Duodenal mucosa (tissue), 2 donors: Measurements from ENCODE around the gene C2.
"Not testable (repeated sequence)": the region's sequence is repeated elsewhere in the genome, so short reads cannot be mapped to it uniquely, and the experiment has no call there.

Experiments used
- H3K27ac ChIP-seq: one replicate; pipeline ENCODE4 v1.7.0; 2013; ENCODE audit warnings: low read depth, low read length
- H3K27me3 ChIP-seq, 2 donors: one replicate each; pipeline ENCODE4 v1.7.0; 2013; ENCODE audit warnings: low read length in 2 of 2, control low read depth in 1 of 2; ENCODE audit not compliant: insufficient read depth in 2 of 2, control insufficient read depth in 1 of 2
- H3K36me3 ChIP-seq, 2 donors: one replicate each; pipeline ENCODE4 v1.7.0; 2013; ENCODE audit warnings: low read length in 2 of 2, control low read depth in 1 of 2; ENCODE audit not compliant: insufficient read depth in 2 of 2, control insufficient read depth in 1 of 2
- H3K4me1 ChIP-seq, 2 donors: one replicate each; pipeline ENCODE4 v1.7.0; 2013; ENCODE audit warnings: low read length in 2 of 2, control low read depth in 1 of 2; ENCODE audit not compliant: insufficient read depth in 2 of 2, control insufficient read depth in 1 of 2
- H3K4me3 ChIP-seq, 2 donors: one replicate each; pipeline ENCODE4 v1.7.0; 2013; ENCODE audit warnings: low read length in 2 of 2, low read depth in 1 of 2
- H3K9ac ChIP-seq, 2 donors: one replicate each; pipeline ENCODE4 v1.7.0; 2013; ENCODE audit warnings: low read length in 2 of 2, low read depth in 1 of 2
- H3K9me3 ChIP-seq, 2 donors: one replicate each; pipeline ENCODE4 v1.7.0; 2013; ENCODE audit warnings: low read length in 2 of 2, control low read depth in 1 of 2; ENCODE audit not compliant: control insufficient read depth in 1 of 2

C2 gene

DNA sequence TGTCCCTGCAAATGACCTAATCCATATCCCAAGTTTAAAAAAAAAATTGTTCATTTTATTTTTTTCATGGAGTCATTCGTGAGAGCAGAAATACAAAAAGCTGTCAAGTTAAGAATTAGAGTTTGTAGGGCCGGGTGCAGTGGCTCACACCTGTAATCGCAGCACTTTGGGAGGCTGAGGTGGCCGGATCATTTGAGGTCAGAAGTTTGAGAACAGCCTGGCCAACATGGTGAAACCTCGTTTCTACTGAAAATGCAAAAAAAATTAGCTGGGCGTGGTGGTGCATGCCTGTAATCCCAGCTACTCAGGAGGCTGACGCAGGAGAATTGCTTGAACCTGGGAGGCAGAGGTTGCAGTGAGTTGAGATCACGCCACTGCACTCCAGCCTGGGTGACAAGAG is 20.8 kb upstream of the C2 start:
- H3K27me3 ChIP-seq, H3K9ac ChIP-seq, H3K4me3 ChIP-seq, H3K36me3 ChIP-seq, H3K9me3 ChIP-seq, H3K27ac ChIP-seq: not testable (repeated sequence)
- H3K4me1 ChIP-seq = peaks cover 9 to 10% of the 10 kb centered on the region in 2 donors

DNA sequence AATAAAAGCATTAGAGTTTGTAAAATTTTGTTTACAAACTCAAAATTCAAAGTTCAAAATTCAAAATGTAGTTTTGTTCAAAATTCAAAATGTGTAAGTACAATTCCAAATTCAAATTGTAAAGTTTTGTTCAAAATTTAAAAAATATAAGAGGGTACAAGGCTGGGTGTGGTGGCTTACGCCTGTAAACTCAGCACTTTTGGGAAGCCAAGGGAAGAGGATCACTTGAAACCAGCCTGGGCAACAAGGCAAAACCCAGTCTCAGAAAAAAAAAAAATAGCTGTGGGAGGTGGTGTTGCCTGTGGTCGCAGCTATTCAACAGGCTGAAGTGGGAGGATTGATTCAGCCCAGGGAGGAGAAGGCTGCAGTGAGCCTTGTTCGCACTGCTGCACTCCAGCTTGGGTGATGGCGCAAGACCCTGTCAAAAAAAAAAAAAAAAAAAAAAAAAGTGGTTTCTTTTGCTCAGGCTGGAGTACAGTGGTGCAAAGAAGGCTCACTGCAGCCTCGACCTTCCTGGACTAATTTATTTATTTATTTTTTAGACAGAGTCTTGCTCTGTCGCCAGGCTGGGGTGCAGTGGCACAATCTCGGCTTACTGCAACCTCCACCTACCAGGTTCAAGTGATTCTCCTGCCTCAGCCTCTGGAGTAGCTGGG is 20.2 kb upstream of the C2 start:
- Histone ChIP-seq H3K27ac (no peak overlapping the region), H3K9me3 (no peaks in the 10 kb centered on the region), H3K4me1 (peaks cover 9 to 10% of the 10 kb centered on the region in 2 donors), H3K27me3 (no peaks in the 10 kb centered on the region), H3K9ac (no peak overlapping the region), H3K36me3 (no peaks in the 10 kb centered on the region), H3K4me3 (no peak overlapping the region)

DNA sequence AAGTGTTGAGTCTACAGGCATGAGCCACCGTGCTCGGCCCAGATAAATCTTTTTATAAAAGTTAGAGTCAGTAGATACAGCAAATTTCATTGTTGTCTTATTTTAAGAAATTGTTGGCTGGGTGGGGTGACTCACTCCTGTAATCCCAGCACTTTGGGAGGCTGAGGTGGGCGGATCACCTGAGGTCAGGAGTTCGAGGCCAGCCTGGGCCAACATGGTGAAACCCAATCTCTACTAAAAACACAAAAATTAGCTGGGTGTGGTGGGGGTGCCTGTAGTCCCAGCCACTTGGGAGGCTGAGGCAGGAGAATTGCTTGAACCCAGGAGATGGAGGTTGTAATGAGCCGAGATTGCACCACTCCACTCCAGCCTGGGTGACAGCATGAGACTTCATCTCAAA is 19.3 kb upstream of the C2 start:
- H3K27ac ChIP-seq, H3K36me3 ChIP-seq, H3K27me3 ChIP-seq, H3K9me3 ChIP-seq, H3K4me3 ChIP-seq, H3K9ac ChIP-seq, H3K4me1 ChIP-seq: not testable (repeated sequence)

DNA sequence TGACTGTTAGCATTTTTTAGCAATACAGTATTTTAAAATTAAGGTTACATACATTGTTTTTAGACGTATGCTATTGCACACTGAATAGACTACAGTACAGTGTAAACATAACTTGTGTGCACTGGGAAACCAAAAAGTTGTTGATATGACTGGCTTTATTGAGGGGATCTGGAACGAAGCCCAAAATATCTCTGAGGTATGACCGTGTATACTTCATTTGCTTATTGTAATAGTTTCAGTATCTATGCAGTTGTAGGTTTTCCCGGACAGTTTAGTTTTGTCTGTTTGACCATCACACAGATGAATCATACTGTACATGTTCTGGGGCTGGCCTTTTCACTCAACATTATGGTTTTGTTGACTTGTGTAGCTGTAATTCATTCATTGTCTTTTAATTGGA is 18.7 kb upstream of the C2 start:
- no peaks in the 10 kb centered on the region for H3K36me3 ChIP-seq
- H3K27ac ChIP-seq = no peak overlapping the region
- H3K27me3 ChIP-seq = no peaks in the 10 kb centered on the region
- no peaks in the 10 kb centered on the region for H3K9me3 ChIP-seq
- no peaks in the 10 kb centered on the region for H3K4me1 ChIP-seq
- no peak overlapping the region for H3K9ac ChIP-seq
- no peak overlapping the region for H3K4me3 ChIP-seq

DNA sequence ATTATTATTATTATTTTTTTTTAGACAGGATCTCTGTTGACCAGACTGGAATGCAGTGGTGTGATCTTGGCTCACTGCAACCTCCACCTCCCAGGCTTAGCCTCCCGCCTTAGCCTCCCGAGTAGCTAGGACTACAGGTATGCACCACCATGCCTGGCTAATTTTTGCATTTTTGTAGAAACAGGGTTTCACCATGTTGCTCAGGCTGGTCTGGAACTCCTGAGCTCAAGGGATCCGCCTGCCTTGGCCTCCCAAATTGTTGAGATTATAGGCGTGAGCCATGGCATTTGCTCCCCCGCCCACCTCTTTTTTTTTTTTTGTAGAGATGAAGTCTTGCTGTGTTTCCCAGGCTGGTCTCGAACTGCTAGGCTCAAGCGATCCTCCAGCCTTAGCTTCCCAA is 18.2 kb upstream of the C2 start:
- H3K27me3 ChIP-seq, H3K9me3 ChIP-seq, H3K4me1 ChIP-seq, H3K36me3 ChIP-seq, H3K9ac ChIP-seq, H3K27ac ChIP-seq, H3K4me3 ChIP-seq: not testable (repeated sequence)

DNA sequence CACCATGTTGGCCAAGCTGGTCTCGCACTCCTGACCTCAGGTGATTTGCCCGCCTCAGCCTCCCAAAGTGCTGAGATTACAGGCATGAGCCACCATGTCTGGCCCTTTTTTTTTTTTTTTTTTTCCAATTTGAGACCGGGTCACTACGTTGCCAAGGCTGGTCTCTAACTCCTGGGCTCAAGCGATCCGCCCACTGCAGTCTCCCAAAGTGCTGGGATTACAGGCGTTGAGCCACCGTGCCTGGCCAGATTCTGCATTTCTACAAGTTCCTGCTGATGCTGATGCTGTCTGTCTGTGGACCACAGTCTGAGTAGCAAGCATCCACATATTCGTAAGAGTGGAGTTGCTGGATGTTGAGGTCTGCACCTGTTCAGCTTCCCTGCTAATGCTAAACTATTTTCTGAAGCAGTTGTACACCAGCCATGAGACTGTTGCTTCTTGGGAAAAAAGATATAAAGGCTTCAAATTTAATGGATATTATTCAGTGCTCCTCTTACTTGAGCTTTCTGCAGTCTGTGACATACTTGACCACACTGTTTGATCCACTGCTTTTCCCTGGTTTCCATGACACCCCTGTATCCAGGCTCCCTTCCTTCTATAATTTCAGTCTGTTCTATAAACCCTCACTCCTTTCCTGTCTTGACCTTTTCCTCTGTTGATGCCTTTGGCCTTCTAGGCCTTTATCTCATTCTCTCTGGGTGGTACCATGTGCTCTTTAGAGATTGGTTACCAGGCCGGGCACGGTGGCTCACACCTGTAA is 15.5 kb upstream of the C2 start:
- Histone ChIP-seq H3K4me3 (no peak overlapping the region), H3K9ac (no peak overlapping the region), H3K36me3 (no peaks in the 10 kb centered on the region), H3K27me3 (no peaks in the 10 kb centered on the region), H3K4me1 (no peaks in the 10 kb centered on the region), H3K27ac (no peak overlapping the region), H3K9me3 (no peaks in the 10 kb centered on the region)

DNA sequence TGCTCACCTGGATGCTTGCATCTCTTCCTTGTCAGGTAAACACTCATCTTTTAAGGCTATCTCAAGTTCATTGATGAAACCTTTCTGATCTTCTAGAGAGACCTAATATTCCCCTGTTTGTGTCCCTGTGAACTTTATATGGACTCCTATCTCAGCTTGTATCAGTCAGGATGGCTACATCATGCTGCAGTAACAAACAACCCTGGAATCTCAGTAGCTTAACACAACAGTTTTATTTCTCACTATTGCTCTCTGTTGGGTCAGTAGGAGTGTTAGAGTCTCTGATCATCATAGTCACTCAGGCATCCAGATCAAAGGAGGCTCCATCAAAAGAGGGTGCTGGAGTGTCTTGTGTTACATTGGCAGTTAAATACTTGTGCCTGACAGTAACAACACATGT is 12.2 kb upstream of the C2 start:
- Histone ChIP-seq H3K9me3 (no peaks in the 10 kb centered on the region), H3K9ac (no peak overlapping the region), H3K27me3 (no peaks in the 10 kb centered on the region), H3K27ac (no peak overlapping the region), H3K4me1 (no peaks in the 10 kb centered on the region), H3K4me3 (no peak overlapping the region), H3K36me3 (no peaks in the 10 kb centered on the region)

DNA sequence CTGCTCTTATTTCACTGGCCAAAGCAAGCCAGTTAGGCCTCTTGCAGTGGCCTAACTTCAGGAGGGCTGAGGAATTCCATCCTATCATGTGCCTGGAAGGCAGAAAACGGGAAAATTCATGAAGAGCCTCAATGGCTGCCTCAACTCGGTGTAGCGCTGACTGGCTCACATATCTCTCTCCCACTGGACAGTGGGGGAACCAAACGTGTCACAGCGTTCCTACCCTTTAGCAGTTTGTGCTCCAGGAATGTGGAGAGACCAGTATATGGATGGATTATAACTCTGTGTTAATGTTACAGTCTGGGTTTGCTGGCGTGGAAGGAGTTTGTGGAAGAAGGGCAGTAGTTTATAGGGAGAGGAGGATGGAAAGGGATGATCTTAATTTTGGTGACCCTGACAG is 11.8 kb upstream of the C2 start:
- no peaks in the 10 kb centered on the region for H3K27me3 ChIP-seq
- H3K4me1 ChIP-seq = no peaks in the 10 kb centered on the region
- no peak overlapping the region for H3K27ac ChIP-seq
- H3K9me3 ChIP-seq = no peaks in the 10 kb centered on the region
- no peak overlapping the region for H3K9ac ChIP-seq
- no peak overlapping the region for H3K4me3 ChIP-seq
- H3K36me3 ChIP-seq = no peaks in the 10 kb centered on the region

DNA sequence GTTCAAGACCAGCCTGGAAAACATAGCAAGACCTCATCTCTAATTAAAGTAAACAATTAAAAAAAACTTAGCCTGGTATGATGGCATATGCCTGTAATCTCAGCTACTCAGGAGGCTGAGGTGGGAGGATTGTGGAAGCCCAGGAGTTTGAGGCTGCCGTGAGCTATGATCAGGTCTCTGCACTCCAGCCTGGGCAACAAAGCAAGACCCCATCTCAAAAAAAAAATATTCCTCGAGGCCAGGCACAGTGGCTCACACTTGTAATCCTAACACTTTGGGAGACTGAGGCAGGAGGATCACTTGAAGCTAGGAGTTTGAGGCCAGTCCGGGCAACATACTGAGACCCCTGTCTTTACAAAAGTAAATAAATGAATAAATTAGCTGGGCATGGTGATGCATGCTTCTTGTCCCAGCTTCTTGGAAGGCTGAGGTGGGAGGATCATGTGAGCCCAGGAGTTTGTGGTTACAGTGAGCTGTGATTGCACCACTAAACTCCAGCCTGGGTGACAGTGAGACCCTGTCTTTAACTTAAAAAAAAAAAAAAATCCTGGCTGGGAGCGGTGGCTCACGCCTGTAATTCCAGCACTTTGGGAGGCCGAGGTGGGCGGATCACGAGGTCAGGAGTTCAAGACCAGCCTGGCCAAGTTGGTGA is 9.3 kb upstream of the C2 start:
- H3K4me1 ChIP-seq = no peaks in the 10 kb centered on the region
- H3K4me3 ChIP-seq = no peak overlapping the region
- H3K27ac ChIP-seq = no peak overlapping the region
- no peaks in the 10 kb centered on the region for H3K36me3 ChIP-seq
- no peak overlapping the region for H3K9ac ChIP-seq
- H3K9me3 ChIP-seq = no peaks in the 10 kb centered on the region
- H3K27me3 ChIP-seq = no peaks in the 10 kb centered on the region

DNA sequence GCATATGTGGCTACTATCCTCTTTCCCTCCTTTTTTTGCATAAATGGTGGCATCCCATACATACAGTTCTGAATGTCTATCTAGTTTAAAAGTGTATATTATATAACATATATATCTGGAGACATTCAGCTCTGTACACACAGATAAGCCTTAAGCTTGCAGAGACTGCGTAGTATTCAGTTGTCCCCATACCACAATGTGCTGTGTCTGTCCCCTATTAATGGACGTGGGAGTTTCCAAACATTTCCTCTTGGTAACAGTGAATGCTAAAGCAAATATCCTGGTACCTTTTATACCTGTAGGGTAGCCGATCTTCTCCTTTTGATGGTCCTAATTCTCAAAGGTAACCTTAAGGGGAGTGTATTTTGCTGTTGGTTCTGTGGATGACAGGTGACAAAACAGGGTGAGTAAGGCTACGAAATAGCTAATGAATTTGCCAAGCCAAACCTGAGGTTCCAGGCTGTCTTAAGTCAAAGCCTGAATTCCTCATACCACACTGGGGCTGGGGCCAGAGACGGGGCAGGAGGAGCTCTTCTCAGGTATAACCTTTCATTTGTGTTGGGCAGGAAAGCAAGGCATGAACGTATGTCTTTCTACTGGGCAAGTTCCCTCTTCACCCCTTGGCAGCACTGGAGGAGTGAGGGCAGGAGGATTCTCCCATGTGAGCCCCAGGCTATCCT is 7.8 kb upstream of the C2 start:
- Histone ChIP-seq H3K4me3 (no peak overlapping the region), H3K9me3 (no peaks in the 10 kb centered on the region), H3K4me1 (no peaks in the 10 kb centered on the region), H3K27me3 (no peaks in the 10 kb centered on the region), H3K9ac (no peak overlapping the region), H3K27ac (no peak overlapping the region), H3K36me3 (no peaks in the 10 kb centered on the region)
